22Rv1 (cell line): ENCODE results near the gene MS4A4A.

Experiments used
- H3K27ac ChIP-seq: fragments of 450-650 bp; 2 replicates; pipeline ENCODE4 v1.5.1; 2017
- ZFX ChIP-seq: fragments of 450-650 bp; IDR thresholded peaks from 2 replicates; pipeline ENCODE4 v1.6.1; 2017; ENCODE audit warnings: antibody characterized with exemption, borderline replicate concordance
- TF ChIP-seq, protein P1 (sequence below): fragments of 450-650 bp; IDR thresholded peaks from 2 replicates; pipeline ENCODE4 v1.5.1; 2017; ENCODE audit warnings: mild to moderate bottlenecking

Gene MS4A4A

DNA sequence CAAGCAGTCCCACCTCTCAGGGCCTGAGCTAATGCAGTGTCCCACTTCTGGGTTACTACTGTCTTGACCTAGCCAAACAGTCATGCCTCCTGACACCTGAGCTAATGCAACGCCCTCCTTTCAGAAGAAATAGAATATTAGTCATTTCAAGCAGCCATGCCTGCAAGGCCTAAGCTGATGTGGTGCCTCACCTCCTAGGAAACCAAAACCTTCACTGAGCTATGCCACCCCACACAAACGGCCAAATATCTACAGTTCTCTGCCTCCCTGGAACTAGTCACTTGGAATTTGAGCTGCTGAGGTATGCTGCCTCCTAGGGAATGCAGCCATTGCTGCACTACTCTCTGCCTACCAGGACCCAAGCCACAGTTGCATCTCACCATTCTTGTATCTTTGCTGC lies 38.3 kb downstream of the MS4A4A start:
- no peak for TF ChIP-seq ZFX
- TF ChIP-seq, protein P1, sequence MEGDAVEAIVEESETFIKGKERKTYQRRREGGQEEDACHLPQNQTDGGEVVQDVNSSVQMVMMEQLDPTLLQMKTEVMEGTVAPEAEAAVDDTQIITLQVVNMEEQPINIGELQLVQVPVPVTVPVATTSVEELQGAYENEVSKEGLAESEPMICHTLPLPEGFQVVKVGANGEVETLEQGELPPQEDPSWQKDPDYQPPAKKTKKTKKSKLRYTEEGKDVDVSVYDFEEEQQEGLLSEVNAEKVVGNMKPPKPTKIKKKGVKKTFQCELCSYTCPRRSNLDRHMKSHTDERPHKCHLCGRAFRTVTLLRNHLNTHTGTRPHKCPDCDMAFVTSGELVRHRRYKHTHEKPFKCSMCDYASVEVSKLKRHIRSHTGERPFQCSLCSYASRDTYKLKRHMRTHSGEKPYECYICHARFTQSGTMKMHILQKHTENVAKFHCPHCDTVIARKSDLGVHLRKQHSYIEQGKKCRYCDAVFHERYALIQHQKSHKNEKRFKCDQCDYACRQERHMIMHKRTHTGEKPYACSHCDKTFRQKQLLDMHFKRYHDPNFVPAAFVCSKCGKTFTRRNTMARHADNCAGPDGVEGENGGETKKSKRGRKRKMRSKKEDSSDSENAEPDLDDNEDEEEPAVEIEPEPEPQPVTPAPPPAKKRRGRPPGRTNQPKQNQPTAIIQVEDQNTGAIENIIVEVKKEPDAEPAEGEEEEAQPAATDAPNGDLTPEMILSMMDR = no peak
- no peak overlapping the region for H3K27ac ChIP-seq

DNA sequence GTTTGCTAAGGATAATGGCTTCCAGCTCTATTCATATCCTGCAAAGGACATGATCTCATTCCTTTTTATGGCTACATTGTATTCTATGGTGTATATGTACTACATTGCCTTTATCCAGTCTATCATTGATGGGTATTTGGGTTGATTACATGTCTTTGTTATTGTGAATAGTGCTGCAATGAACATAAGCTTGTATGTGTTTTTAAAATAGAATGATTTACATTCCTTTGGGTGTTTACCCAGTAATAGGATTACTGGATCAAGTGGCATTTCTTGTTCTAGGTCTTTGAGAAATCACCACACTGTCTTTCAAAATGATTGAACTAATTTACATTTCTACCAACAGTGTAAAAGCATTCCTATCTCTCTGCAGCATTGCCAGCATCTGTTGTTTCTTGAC lies 40.6 kb downstream of the MS4A4A start:
- no peak for TF ChIP-seq ZFX
- H3K27ac ChIP-seq = no peak overlapping the region

DNA sequence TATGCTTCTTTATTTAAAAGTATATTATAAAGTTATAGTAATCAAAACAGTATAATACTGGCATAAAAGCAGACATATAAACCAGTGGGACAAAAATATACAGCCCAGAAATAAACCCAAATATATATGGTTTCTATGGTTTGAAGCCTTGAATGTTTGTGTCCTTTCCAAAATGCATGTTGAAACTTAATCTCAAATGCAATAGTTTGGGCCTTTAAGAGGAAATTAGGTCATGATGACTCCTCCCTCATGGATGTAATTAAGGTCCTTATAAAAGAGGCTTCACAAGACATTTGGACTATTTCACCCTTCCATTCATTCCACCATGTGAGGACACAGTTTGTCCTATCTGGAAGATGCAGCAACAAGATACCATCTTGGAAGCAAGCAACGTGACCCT lies 46.5 kb downstream of the MS4A4A start, which contains the start of gene MS4A6E:
Gene MS4A6E, plus strand, starts transcription at position 301 of the 400 bp plus-strand sequence. CDS start 7,641 bp downstream, outside the sequence.
- TF ChIP-seq, protein P1 = no peak

DNA sequence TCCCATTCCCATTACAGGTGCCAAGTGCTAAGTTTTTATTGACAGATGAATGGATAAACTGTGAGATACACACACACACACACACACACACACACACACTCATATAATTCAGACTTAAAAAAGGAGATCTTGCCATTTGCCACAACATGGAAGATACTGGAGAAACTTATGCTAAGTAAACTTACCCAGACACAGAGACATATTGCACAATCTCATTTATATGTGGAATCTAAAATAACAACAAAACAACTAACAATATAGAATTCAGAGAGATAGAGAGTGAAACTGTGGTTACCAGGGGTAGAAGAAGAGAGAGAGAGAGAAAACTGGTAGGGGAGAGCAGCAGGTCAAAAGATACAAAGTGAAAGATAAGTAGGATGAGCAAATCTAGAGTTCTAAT lies 48.0 kb downstream of the MS4A4A start:
- H3K27ac ChIP-seq = no peak overlapping the region
- TF ChIP-seq ZFX = no peak

More for the DNA sequence above, 46.5 kb downstream of the MS4A4A start, which contains the start of gene MS4A6E:
- no peak within 1 kb of the TSS for H3K27ac ChIP-seq

DNA sequence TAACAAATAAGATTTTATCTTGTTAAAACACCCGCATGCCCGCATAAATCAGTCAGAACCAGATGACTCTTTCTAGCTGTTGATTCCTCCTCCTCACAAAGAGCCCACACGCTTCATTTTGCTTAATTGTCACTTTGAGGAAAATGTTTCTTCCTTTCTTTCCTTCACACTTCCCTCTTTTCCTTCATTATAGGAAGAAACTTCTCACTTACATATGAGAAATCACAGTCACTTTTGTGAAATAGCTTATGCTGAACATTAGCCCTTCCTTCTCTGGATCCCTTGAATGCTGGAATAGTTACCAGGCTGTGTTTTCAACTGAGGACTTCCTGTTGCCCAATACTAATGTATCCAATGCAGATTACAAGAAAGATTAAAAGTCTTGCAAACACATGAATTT lies 52.4 kb downstream of the MS4A4A start:
- H3K27ac ChIP-seq = no peak overlapping the region
- no peak for TF ChIP-seq ZFX
- TF ChIP-seq, protein P1 = no peak

DNA sequence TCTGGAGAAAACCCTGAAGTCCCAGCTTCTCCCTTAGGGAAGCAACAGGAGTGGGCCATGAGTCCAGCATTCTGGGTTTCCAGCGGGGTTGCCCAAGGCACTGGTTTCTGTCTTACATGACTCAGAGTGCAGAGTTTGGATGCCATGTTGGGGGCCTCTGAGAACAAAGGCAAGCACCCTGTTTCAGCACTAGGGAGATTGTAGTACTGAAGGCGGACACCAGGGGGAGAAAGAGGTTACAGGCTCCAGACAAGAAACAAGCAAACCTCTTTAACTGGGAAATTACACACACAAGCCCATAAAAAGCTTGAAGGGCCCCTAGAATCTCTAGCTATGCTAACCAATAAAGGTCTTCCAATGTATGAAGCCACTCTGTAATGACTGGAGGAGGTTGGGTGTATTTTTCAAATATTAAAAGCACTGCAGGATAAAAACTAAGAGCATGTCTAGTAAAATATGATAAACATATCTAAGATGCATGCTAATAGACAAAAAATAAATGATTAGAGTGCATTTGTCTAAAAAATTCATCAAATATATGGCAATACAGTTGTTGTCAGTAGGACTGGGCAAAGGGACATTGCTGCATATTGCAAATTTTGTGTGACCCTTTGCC lies 53.6 kb downstream of the MS4A4A start:
- H3K27ac ChIP-seq = no peak overlapping the region
- TF ChIP-seq, protein P1 = peak; percentile 84
- no peak for TF ChIP-seq ZFX

DNA sequence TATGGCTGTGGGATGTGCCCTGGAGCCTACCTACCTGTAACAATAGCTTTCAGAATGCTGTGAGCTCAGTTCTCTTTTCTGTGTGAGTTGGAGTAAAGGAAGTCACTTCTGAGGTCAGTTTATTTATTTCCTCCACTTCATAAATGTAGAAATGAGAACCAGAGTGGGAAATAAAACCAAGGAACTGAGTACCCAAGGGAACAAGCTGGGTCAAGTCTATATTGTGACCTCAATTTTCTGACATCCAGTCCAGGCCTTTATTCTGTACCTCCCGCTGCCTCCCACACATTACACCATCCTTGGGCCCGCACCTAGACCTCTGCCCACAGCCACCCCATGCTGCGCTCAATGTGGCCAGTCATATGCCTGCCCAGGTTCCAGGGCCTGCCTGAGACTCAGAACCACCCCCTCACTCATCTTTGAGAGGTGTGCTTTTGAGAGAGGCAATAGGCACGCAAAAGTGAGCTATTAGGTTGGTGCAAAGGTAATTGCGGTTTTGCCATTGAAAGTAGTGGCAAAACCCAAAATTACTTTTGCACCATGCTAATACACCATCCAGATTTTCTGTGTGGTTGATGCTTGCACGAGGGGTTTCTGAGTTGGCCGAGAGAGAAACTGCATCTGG lies 56.4 kb downstream of the MS4A4A start:
- no peak overlapping the region for H3K27ac ChIP-seq
- TF ChIP-seq ZFX = no peak
- TF ChIP-seq, protein P1 = no peak

DNA sequence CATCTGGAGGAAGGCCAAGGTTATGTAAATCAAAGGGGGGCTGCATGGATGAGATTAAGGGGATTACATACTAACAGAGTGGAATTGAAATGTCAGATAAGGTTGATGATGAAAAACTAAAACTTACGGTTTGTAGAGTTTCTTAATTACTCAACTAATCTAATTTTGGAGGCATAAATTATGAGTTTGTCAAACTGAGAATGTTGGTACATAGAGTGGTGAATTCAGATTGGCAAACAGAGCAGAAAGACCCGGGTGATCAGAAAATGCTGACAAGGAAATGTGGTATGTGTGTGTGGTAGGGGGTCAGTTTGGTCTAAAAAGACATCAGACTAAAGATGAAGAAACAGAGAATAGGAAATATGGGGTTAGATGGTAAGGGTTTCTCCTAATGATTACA lies 57.6 kb downstream of the MS4A4A start:
- H3K27ac ChIP-seq = no peak overlapping the region
- TF ChIP-seq, protein P1 = no peak
- TF ChIP-seq ZFX = no peak
